Keratinocyte (primary cell): Measurements from ENCODE around the gene SEMA4D.
"Not testable (repeated sequence)": the region's sequence is repeated elsewhere in the genome, so short reads cannot be mapped to it uniquely, and the experiment has no call there.

Experiments used
- EZH2 ChIP-seq: IDR thresholded peaks from one replicate; pipeline ENCODE4 v1.6.1; 2012; ENCODE audit warnings: inconsistent platforms, mild to moderate bottlenecking, low read length, moderate library complexity
- TF ChIP-seq, protein P1 (sequence below), 3 experiments: IDR thresholded peaks in 1 of 3; conservative IDR thresholded peaks in 1 of 3; optimal IDR thresholded peaks in 1 of 3; 2 replicates in 2 of 3; 3 replicates in 1 of 3; pipeline versions ENCODE3 to v1.5.1; 2011; ENCODE audit warnings: low read length in 3 of 3, mild to moderate bottlenecking in 3 of 3, moderate library complexity in 2 of 3, control low read depth in 1 of 3, inconsistent platforms in 1 of 3; ENCODE audit not compliant: insufficient read depth in 2 of 3; ENCODE audit errors: extremely low read depth in 1 of 3

DNA sequence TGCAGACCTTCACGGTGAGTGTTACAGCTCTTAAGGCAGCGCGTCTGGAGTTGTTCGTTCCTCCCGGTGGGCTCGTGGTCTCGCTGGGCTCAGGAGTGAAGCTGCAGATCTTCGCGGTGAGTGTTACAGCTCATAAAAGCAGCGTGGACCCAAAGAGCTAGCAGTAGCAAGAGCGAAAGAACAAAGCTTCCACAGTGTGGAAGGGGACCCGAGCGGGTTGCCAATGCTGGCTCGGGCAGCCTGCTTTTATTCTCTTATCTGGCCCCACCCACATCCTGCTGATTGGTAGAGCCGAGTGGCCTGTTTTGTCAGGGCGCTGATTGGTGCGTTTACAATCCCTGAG, 18.3 kb downstream of the SEMA4D start:
- TF ChIP-seq, protein P1, sequence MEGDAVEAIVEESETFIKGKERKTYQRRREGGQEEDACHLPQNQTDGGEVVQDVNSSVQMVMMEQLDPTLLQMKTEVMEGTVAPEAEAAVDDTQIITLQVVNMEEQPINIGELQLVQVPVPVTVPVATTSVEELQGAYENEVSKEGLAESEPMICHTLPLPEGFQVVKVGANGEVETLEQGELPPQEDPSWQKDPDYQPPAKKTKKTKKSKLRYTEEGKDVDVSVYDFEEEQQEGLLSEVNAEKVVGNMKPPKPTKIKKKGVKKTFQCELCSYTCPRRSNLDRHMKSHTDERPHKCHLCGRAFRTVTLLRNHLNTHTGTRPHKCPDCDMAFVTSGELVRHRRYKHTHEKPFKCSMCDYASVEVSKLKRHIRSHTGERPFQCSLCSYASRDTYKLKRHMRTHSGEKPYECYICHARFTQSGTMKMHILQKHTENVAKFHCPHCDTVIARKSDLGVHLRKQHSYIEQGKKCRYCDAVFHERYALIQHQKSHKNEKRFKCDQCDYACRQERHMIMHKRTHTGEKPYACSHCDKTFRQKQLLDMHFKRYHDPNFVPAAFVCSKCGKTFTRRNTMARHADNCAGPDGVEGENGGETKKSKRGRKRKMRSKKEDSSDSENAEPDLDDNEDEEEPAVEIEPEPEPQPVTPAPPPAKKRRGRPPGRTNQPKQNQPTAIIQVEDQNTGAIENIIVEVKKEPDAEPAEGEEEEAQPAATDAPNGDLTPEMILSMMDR (optimal IDR thresholded peaks at IDR 0.05 in 1 of 3, IDR thresholded peaks at IDR 0.05 in 1 of 3, conservative IDR thresholded peaks at IDR 0.05 in 1 of 3; ENCODE audit: extremely low read depth in 1 of 3, insufficient read depth in 2 of 3, low read length in 3 of 3), result not testable (repeated sequence)
- TF ChIP-seq EZH2, result not testable (repeated sequence)
